DND-41 (cell line): Measurements from ENCODE around the gene C2CD3.
A peak's percentile ranks its signal among the peaks of the same experiment; 100 is the strongest.

Source experiments
- ATAC-seq: fragments of 200-7000 bp; cut with Tn5 transposase; 3 replicates; pipeline ENCODE4 v1.9.1; 2021; ENCODE audit warnings: low read depth; ENCODE audit not compliant: insufficient read depth
- DNase-seq: peaks from one replicate; pipeline ENCODE4 v3.0.0-alpha.2; 2020
- H2AFZ ChIP-seq: 2 replicates; pipeline ENCODE4 v1.6.0; 2012; ENCODE audit warnings: low read depth, low read length
- H3K27ac ChIP-seq: 2 replicates; pipeline ENCODE4 v1.5.1; 2012; ENCODE audit warnings: low read length, inconsistent platforms
- H3K27me3 ChIP-seq: fragments of 200-600 bp; sonication (generic); 2 replicates; pipeline ENCODE4 v1.6.0; 2012; ENCODE audit warnings: low read length, mild to moderate bottlenecking, inconsistent platforms; ENCODE audit not compliant: insufficient read depth, poor library complexity
- H3K36me3 ChIP-seq: 2 replicates; pipeline ENCODE4 v1.5.1; 2012; ENCODE audit warnings: low read length, inconsistent platforms; ENCODE audit not compliant: insufficient read depth
- H3K4me1 ChIP-seq: 2 replicates; pipeline ENCODE4 v1.5.1; 2012; ENCODE audit warnings: mild to moderate bottlenecking, low read length; ENCODE audit not compliant: insufficient read depth
- H3K4me2 ChIP-seq: 2 replicates; pipeline ENCODE4 v1.6.0; 2012; ENCODE audit warnings: mild to moderate bottlenecking, moderate library complexity, low read length, inconsistent platforms; ENCODE audit not compliant: insufficient read depth
- H3K4me3 ChIP-seq, 2 experiments: fragments of 200-600 bp in 1 of 2; shearing (Covaris generic) in 1 of 2; 2 replicates each; pipeline ENCODE4 v1.5.1; 2012 to 2016; ENCODE audit warnings: inconsistent platforms in 2 of 2, low read length in 2 of 2, mild to moderate bottlenecking in 2 of 2, low read depth in 1 of 2, moderate library complexity in 1 of 2
- H3K79me2 ChIP-seq: 2 replicates; pipeline ENCODE4 v1.6.0; 2012; ENCODE audit warnings: low read length, inconsistent platforms; ENCODE audit not compliant: insufficient read depth
- H3K9ac ChIP-seq: 2 replicates; pipeline ENCODE4 v1.6.0; 2012; ENCODE audit warnings: low read depth, mild to moderate bottlenecking, inconsistent platforms, low read length, moderate library complexity
- H3K9me3 ChIP-seq: 2 replicates; pipeline ENCODE4 v1.5.1; 2012; ENCODE audit warnings: low read length, moderate library complexity, mild to moderate bottlenecking, inconsistent platforms; ENCODE audit not compliant: insufficient read depth, severe bottlenecking
- H4K20me1 ChIP-seq: 2 replicates; pipeline ENCODE4 v1.6.0; 2012; ENCODE audit warnings: low read length; ENCODE audit not compliant: insufficient read depth
- CTCF ChIP-seq: IDR thresholded peaks from 2 replicates; pipeline ENCODE4 v1.5.1; 2012; ENCODE audit warnings: borderline replicate concordance, low read length, moderate library complexity, mild to moderate bottlenecking; ENCODE audit not compliant: poor library complexity, severe bottlenecking; ENCODE audit errors: extremely low read depth
- EZH2 ChIP-seq: IDR thresholded peaks from 3 replicates; pipeline ENCODE4 v1.6.1; 2012; ENCODE audit warnings: borderline replicate concordance, low read depth, mild to moderate bottlenecking, moderate library complexity, low read length, inconsistent platforms; ENCODE audit not compliant: severe bottlenecking

C2CD3 gene

DNA sequence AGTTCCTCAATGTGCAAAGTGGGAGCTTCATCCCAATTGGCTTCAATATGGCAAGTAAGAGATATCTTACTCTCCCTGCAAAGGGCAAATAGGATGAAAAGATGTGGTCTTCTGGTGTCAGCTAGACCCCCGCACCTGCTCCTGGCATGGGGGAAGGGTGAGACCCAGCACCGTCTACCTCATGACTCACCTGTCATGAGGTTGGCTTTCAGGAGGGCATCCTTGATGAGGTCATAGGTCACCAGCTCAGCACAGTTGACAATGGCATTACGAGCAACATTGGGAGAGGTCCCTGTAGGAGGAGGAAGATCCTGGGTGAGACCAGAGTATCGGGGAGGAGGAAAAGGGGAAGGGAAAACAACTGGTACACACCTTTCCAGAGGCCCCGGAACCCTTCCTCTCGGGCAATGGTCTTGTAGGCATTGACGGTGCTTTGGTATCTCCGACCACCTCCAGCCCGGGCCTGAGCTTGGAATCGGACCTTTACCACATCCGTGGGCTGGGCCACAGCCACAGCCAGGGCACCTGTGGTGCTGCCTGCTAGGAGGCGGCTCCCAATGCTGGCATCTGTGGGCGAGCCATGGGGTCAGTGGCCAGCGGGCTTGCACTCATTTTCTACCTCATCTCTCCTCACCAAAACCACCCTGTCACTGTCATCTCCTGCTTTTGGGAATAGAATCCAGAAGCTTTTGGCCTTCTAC lies 194.2 kb downstream of the C2CD3 start:
- Histone ChIP-seq H3K9me3 (no peaks in the 10 kb centered on the region), H3K4me1 (peaks cover 54% of the 10 kb centered on the region), H3K27ac (no peak overlapping the region), H3K9ac (no peak overlapping the region), H2AFZ (no peak overlapping the region), H3K36me3 (peaks cover 77% of the 10 kb centered on the region), H3K27me3 (no peaks in the 10 kb centered on the region), H3K79me2 (peaks cover 25% of the 10 kb centered on the region), H3K4me3 (no peak overlapping the region), H3K4me2 (0 out of 2 replicates have a peak overlapping the region, but pooled peaks have one; percentile 4), H4K20me1 (peaks cover 42% of the 10 kb centered on the region)
- TF ChIP-seq CTCF (no peak), EZH2 (no peak)
- ATAC-seq (no peak), DNase-seq (no peak)

- Histone ChIP-seq H2AFZ (no peak overlapping the region), H3K9me3 (no peaks in the 10 kb centered on the region), H3K27me3 (no peaks in the 10 kb centered on the region), H3K79me2 (peaks cover 13% of the 10 kb centered on the region; the same call in 1 of the 2 replicates), H3K4me1 (peaks cover 43% of the 10 kb centered on the region), H3K4me2 (no peak overlapping the region), H3K9ac (no peak overlapping the region), H3K4me3 (no peak overlapping the region), H4K20me1 (peaks cover 30% of the 10 kb centered on the region), H3K27ac (no peak overlapping the region), H3K36me3 (peaks cover 65% of the 10 kb centered on the region)
- TF ChIP-seq CTCF (no peak), EZH2 (no peak)
- DNase-seq (no peak), ATAC-seq (no peak)
Observed at GRCh38 chr11:73975479-73975757, 195.4 kb downstream of the C2CD3 start.

DNA sequence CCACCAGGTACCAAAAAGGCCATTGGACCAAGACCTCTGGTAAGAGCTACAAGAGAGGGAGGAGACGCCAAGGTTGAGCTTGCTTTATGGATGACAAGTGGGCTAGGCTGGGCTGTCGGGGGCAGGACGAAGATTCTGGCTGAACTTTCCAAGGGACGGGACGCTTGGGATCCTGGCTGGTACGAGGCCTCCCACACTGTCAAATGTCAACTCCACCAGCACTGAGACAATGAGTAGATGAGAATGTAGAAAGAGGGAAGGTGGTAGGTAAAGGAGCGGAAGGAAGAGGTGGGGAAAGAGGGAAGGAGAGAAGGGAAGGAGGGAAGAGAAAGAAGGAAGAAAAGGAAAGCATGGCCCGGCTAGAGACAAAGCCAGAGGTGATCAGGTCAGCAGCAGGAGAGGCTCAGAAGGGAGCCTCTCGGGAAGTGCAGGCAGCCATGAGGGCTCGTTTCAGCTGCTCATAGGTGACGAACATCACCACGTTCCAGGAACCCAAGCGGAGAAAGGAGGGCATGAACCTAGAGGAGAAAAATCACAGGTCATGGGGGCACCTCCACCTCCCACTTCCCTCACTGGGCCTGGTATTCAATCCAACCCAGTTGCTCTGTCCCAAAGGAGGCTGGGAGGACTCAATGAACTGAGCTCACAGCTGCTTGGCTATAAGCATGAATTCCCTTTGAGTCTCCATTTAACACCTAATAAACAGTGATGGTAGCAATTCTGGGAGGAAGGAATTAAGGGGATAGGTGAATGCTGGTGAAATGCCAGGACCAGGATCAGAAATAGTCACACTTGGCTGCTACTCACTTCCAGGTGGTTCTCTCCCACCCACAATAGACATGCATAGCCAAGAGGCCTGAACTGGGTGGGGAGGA lies 196.0 kb downstream of the C2CD3 start:
- H3K27ac ChIP-seq = no peak overlapping the region
- no peaks in the 10 kb centered on the region for H3K9me3 ChIP-seq
- no peak overlapping the region for H3K4me2 ChIP-seq
- H3K36me3 ChIP-seq = peaks cover 59% of the 10 kb centered on the region
- peaks cover 27% of the 10 kb centered on the region for H4K20me1 ChIP-seq
- H3K79me2 ChIP-seq = peaks cover 7% of the 10 kb centered on the region; the same call in 1 of the 2 replicates
- H3K27me3 ChIP-seq = no peaks in the 10 kb centered on the region
- ATAC-seq = no peak
- H2AFZ ChIP-seq = no peak overlapping the region
- H3K4me3 ChIP-seq = no peak overlapping the region
- no peak overlapping the region for H3K9ac ChIP-seq
- DNase-seq = no peak
- TF ChIP-seq EZH2 (no peak), CTCF (no peak)
- H3K4me1 ChIP-seq = peaks cover 42% of the 10 kb centered on the region
